Karpas-422 (cell line): ENCODE results near the gene HOXA5. TPM values are rescaled to one million over a fixed set of nuclear protein-coding genes. Genes with fewer than 3 reads are reported as not detected.

Experiments
- DNase-seq: peaks from one replicate; pipeline ENCODE4 v3.0.0-alpha.2; 2015
- H2AFZ ChIP-seq: fragments of 200-600 bp; sonication (generic); 2 replicates; pipeline ENCODE4 v1.6.1; 2014; ENCODE audit warnings: antibody characterized with exemption, low read length, mixed read lengths
- H3K27ac ChIP-seq: fragments of 200-600 bp; sonication (generic); 2 replicates; pipeline ENCODE4 v1.5.1; 2014; ENCODE audit warnings: mild to moderate bottlenecking, low read length, moderate library complexity
- H3K27me3 ChIP-seq: fragments of 200-600 bp; sonication (generic); 2 replicates; pipeline ENCODE4 v1.6.1; 2014; ENCODE audit warnings: low read length, mixed read lengths
- H3K36me3 ChIP-seq: fragments of 200-600 bp; sonication (generic); 2 replicates; pipeline ENCODE4 v1.6.1; 2014; ENCODE audit warnings: low read length, mixed read lengths; ENCODE audit not compliant: insufficient read depth
- H3K4me1 ChIP-seq: fragments of 200-600 bp; sonication (generic); 2 replicates; pipeline ENCODE4 v1.6.1; 2014; ENCODE audit warnings: mild to moderate bottlenecking, low read length, mixed read lengths
- H3K4me2 ChIP-seq: fragments of 200-600 bp; sonication (generic); 2 replicates; pipeline ENCODE4 v1.6.1; 2014; ENCODE audit warnings: low read length, low read depth, mild to moderate bottlenecking; ENCODE audit not compliant: poor library complexity, severe bottlenecking
- H3K4me3 ChIP-seq: fragments of 200-600 bp; sonication (generic); 2 replicates; pipeline ENCODE4 v1.5.1; 2014; ENCODE audit warnings: mild to moderate bottlenecking, antibody characterized with exemption, low read length, mixed read lengths
- H3K79me2 ChIP-seq: fragments of 200-600 bp; sonication (generic); 2 replicates; pipeline ENCODE4 v1.6.1; 2014; ENCODE audit warnings: mild to moderate bottlenecking, low read length, mixed read lengths
- H3K9ac ChIP-seq: fragments of 200-600 bp; sonication (generic); 2 replicates; pipeline ENCODE4 v1.6.0; 2014; ENCODE audit warnings: low read length
- H3K9me2 ChIP-seq: fragments of 200-600 bp; sonication (generic), shearing (Covaris generic); replicated peaks from 2 replicates; pipeline ENCODE4 v1.6.0; 2014; ENCODE audit warnings: mild to moderate bottlenecking, low read length, moderate library complexity; ENCODE audit not compliant: insufficient read depth
- H3K9me3 ChIP-seq: fragments of 300-700, 200-600 bp; sonication (generic); 2 replicates; pipeline ENCODE4 v1.6.1; 2014; ENCODE audit warnings: low read length, mixed read lengths
- H4K20me1 ChIP-seq: fragments of 200-600 bp; sonication (generic); 2 replicates; pipeline ENCODE4 v1.6.1; 2014; ENCODE audit warnings: mild to moderate bottlenecking, antibody characterized with exemption, low read length, low read depth; ENCODE audit not compliant: insufficient read depth
- total RNA-seq: library from RNA; depleted of rRNA; stranded (reverse); fragments of >200 nt; shearing (Covaris generic); gene quantifications from 2 replicates; pipeline ENCODE4 v1.2.3, GENCODE V29; 2014; ENCODE audit warnings: low replicate concordance

HOXA5 gene
- total RNA-seq, 1 experiment from 2014 or later: 4.1 TPM

- H3K4me1 ChIP-seq: peaks cover 18% of the 10 kb centered on the region
- DNase-seq: no peak
- no peak overlapping the region for H3K27ac ChIP-seq
- no peaks in the 10 kb centered on the region for H3K79me2 ChIP-seq
- H4K20me1 ChIP-seq: no peaks in the 10 kb centered on the region
- no peak overlapping the region for H3K9ac ChIP-seq
- H2AFZ ChIP-seq: no peak overlapping the region
- H3K36me3 ChIP-seq: no peaks in the 10 kb centered on the region
- H3K4me2 ChIP-seq: no peak overlapping the region
- H3K9me3 ChIP-seq: no peaks in the 10 kb centered on the region
- H3K9me2 ChIP-seq: no peaks in the 10 kb centered on the region
- H3K4me3 ChIP-seq: no peak overlapping the region
- H3K27me3 ChIP-seq: no peaks in the 10 kb centered on the region
Measured at GRCh38 chr7:27163288-27164044, 20.0 kb upstream of the HOXA5 start.

GRCh38 chr7:27162561-27163287 is 19.2 kb upstream of the HOXA5 start:
- no peaks in the 10 kb centered on the region for H3K9me2 ChIP-seq
- DNase-seq: no peak
- no peaks in the 10 kb centered on the region for H4K20me1 ChIP-seq
- H3K27me3 ChIP-seq: no peaks in the 10 kb centered on the region
- no peaks in the 10 kb centered on the region for H3K36me3 ChIP-seq
- no peak overlapping the region for H3K4me3 ChIP-seq
- no peaks in the 10 kb centered on the region for H3K9me3 ChIP-seq
- no peak overlapping the region for H3K9ac ChIP-seq
- no peak overlapping the region for H3K4me2 ChIP-seq
- no peaks in the 10 kb centered on the region for H3K79me2 ChIP-seq
- H2AFZ ChIP-seq: no peak overlapping the region
- peaks cover 18% of the 10 kb centered on the region for H3K4me1 ChIP-seq
- H3K27ac ChIP-seq: no peak overlapping the region

GRCh38 chr7:27161721-27162560 is 18.5 kb upstream of the HOXA5 start:
- peak; percentile 47 for DNase-seq
- H3K4me2 ChIP-seq: peak overlapping the region; percentile 100
- H3K9me3 ChIP-seq: no peaks in the 10 kb centered on the region
- H3K9ac ChIP-seq: peak overlapping the region; percentile 74
- H3K4me1 ChIP-seq: peaks cover 22% of the 10 kb centered on the region
- no peaks in the 10 kb centered on the region for H4K20me1 ChIP-seq
- no peak overlapping the region for H3K27ac ChIP-seq
- H3K36me3 ChIP-seq: no peaks in the 10 kb centered on the region
- H3K27me3 ChIP-seq: no peaks in the 10 kb centered on the region
- no peaks in the 10 kb centered on the region for H3K79me2 ChIP-seq
- no peaks in the 10 kb centered on the region for H3K9me2 ChIP-seq
- peak overlapping the region; percentile 85 for H3K4me3 ChIP-seq
- H2AFZ ChIP-seq: peak overlapping the region; percentile 100

GRCh38 chr7:27161214-27161720 is 17.8 kb upstream of the HOXA5 start:
- Histone ChIP-seq H3K9me2 (no peaks in the 10 kb centered on the region), H3K9me3 (no peaks in the 10 kb centered on the region), H3K4me2 (peak overlapping the region; percentile 100), H4K20me1 (no peaks in the 10 kb centered on the region), H3K27ac (no peak overlapping the region), H3K79me2 (no peaks in the 10 kb centered on the region), H3K9ac (peak overlapping the region; percentile 74), H3K4me1 (peaks cover 27% of the 10 kb centered on the region), H3K27me3 (no peaks in the 10 kb centered on the region), H3K36me3 (no peaks in the 10 kb centered on the region), H3K4me3 (peak overlapping the region; percentile 85), H2AFZ (peak overlapping the region; percentile 100)
- peak; percentile 83 for DNase-seq

GRCh38 chr7:27160546-27161213 is 17.2 kb upstream of the HOXA5 start:
- H4K20me1 ChIP-seq: no peaks in the 10 kb centered on the region
- no peaks in the 10 kb centered on the region for H3K36me3 ChIP-seq
- H3K27me3 ChIP-seq: no peaks in the 10 kb centered on the region
- H3K4me3 ChIP-seq: peak overlapping the region; percentile 85
- no peak overlapping the region for H3K27ac ChIP-seq
- no peaks in the 10 kb centered on the region for H3K9me3 ChIP-seq
- DNase-seq: peak; percentile 95
- H2AFZ ChIP-seq: peak overlapping the region; percentile 100
- H3K79me2 ChIP-seq: no peaks in the 10 kb centered on the region
- H3K4me1 ChIP-seq: peaks cover 33% of the 10 kb centered on the region
- H3K9ac ChIP-seq: peak overlapping the region; percentile 74
- no peaks in the 10 kb centered on the region for H3K9me2 ChIP-seq
- peak overlapping the region; percentile 100 for H3K4me2 ChIP-seq

- H3K4me3 ChIP-seq: peak overlapping the region; percentile 85
- H3K4me2 ChIP-seq: peak overlapping the region; percentile 100
- H2AFZ ChIP-seq: peak overlapping the region; percentile 100
- H3K9me3 ChIP-seq: no peaks in the 10 kb centered on the region
- H4K20me1 ChIP-seq: no peaks in the 10 kb centered on the region
- no peaks in the 10 kb centered on the region for H3K79me2 ChIP-seq
- no peaks in the 10 kb centered on the region for H3K36me3 ChIP-seq
- H3K27me3 ChIP-seq: no peaks in the 10 kb centered on the region
- DNase-seq: no peak
- H3K27ac ChIP-seq: no peak overlapping the region
- peak overlapping the region; percentile 74 for H3K9ac ChIP-seq
- H3K9me2 ChIP-seq: no peaks in the 10 kb centered on the region
- H3K4me1 ChIP-seq: peaks cover 38% of the 10 kb centered on the region
Measured at GRCh38 chr7:27160145-27160545, 16.7 kb upstream of the HOXA5 start.

- H3K27me3 ChIP-seq: no peaks in the 10 kb centered on the region
- no peaks in the 10 kb centered on the region for H3K9me2 ChIP-seq
- no peaks in the 10 kb centered on the region for H3K79me2 ChIP-seq
- peak overlapping the region; percentile 100 for H3K4me2 ChIP-seq
- no peaks in the 10 kb centered on the region for H3K36me3 ChIP-seq
- H3K9me3 ChIP-seq: no peaks in the 10 kb centered on the region
- no peak for DNase-seq
- no peak overlapping the region for H3K9ac ChIP-seq
- peak overlapping the region; percentile 85; the same call in 1 of the 2 replicates for H3K4me3 ChIP-seq
- no peak overlapping the region for H2AFZ ChIP-seq
- H3K4me1 ChIP-seq: peaks cover 44% of the 10 kb centered on the region
- no peak overlapping the region for H3K27ac ChIP-seq
- H4K20me1 ChIP-seq: no peaks in the 10 kb centered on the region
Measured at GRCh38 chr7:27159266-27160144, 16.0 kb upstream of the HOXA5 start.
